ENCODE results near the gene RBM44. TPM values are rescaled to one million over a fixed set of nuclear protein-coding genes. Genes with fewer than 3 reads are reported as not detected.
"Not testable (repeated sequence)": the region's sequence is repeated elsewhere in the genome, so short reads cannot be mapped to it uniquely, and the experiment has no call there.

The RBM44 gene
- polyA plus RNA-seq, 1 donor from 2014 or later = 2.5 TPM

DNA sequence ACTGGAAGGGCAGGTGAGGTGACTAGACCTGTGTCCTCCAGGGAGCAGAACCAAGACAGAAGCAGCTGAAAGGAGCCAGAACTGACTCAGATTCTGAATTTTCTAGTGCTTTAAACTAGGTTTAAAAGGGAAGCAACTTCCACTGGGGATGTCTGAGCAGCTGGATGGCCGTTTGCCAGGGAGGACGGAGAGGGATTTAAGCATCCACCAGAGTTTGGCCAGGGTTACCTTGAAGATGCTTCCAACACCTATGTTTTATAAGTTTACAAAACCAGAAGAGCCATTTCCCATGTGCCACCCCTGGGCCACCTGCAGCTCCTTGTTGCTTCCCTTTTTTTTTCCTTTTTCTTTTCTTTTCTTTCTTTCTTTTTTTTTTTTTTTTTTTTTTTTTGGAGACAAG lies 48.6 kb upstream of the RBM44 start:
- Histone ChIP-seq H4K20me1 (ENCODE audit: insufficient read depth) (no peaks in the 10 kb centered on the region), H3K4me3 (ENCODE audit: low read length) (no peak overlapping the region), H3K4me2 (ENCODE audit: low read length) (no peak overlapping the region), H3K27me3 (ENCODE audit: insufficient read depth, low read depth, low read length) (no peaks in the 10 kb centered on the region), H2AFZ (ENCODE audit: low read depth, low read length) (no peak overlapping the region), H3K27ac (ENCODE audit: low read length) (no peak overlapping the region), H3K9me2 (ENCODE audit: insufficient read depth, low read length) (no peaks in the 10 kb centered on the region), H3F3A (ENCODE audit: insufficient read depth, low read length, poor library complexity, severe bottlenecking) (no peaks in the 10 kb centered on the region), H3K79me2 (replicated peaks; ENCODE audit: insufficient read depth, low read length) (no peaks in the 10 kb centered on the region), H3K36me3 (ENCODE audit: insufficient read depth, low read length) (peaks cover 9% of the 10 kb centered on the region), H3K9ac (ENCODE audit: low read length) (no peak overlapping the region), H3K9me3 (ENCODE audit: low read length) (no peaks in the 10 kb centered on the region)
- TF ChIP-seq TAF1 (IDR thresholded peaks at IDR 0.05; ENCODE audit: low read depth) (no peak), RAD21 (conservative IDR thresholded peaks at IDR 0.05) (no peak), EP300 (conservative IDR thresholded peaks at IDR 0.05; ENCODE audit: poor library complexity, severe bottlenecking) (no peak), MXI1 (conservative IDR thresholded peaks at IDR 0.05; ENCODE audit: poor library complexity, severe bottlenecking) (no peak), POLR2AphosphoS5 (IDR thresholded peaks at IDR 0.05) (no peak), SMC3 (conservative IDR thresholded peaks at IDR 0.05; ENCODE audit: poor library complexity) (no peak), EZH2 (IDR thresholded peaks at IDR 0.05; ENCODE audit: borderline replicate concordance, insufficient read depth, low read length, poor library complexity, severe bottlenecking) (no peak), CTCF (IDR thresholded peaks at IDR 0.05; ENCODE audit: poor library complexity, severe bottlenecking) (no peak)
- TF ChIP-seq, protein P1, sequence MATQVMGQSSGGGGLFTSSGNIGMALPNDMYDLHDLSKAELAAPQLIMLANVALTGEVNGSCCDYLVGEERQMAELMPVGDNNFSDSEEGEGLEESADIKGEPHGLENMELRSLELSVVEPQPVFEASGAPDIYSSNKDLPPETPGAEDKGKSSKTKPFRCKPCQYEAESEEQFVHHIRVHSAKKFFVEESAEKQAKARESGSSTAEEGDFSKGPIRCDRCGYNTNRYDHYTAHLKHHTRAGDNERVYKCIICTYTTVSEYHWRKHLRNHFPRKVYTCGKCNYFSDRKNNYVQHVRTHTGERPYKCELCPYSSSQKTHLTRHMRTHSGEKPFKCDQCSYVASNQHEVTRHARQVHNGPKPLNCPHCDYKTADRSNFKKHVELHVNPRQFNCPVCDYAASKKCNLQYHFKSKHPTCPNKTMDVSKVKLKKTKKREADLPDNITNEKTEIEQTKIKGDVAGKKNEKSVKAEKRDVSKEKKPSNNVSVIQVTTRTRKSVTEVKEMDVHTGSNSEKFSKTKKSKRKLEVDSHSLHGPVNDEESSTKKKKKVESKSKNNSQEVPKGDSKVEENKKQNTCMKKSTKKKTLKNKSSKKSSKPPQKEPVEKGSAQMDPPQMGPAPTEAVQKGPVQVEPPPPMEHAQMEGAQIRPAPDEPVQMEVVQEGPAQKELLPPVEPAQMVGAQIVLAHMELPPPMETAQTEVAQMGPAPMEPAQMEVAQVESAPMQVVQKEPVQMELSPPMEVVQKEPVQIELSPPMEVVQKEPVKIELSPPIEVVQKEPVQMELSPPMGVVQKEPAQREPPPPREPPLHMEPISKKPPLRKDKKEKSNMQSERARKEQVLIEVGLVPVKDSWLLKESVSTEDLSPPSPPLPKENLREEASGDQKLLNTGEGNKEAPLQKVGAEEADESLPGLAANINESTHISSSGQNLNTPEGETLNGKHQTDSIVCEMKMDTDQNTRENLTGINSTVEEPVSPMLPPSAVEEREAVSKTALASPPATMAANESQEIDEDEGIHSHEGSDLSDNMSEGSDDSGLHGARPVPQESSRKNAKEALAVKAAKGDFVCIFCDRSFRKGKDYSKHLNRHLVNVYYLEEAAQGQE (IDR thresholded peaks at IDR 0.05; ENCODE audit: borderline replicate concordance) = no peak

GRCh38 chr2:237750441-237750840 lies 48.1 kb upstream of the RBM44 start:
- not testable (repeated sequence) for H3K9ac ChIP-seq (ENCODE audit: low read length); H3K9me3 ChIP-seq (ENCODE audit: low read length); H3F3A ChIP-seq (ENCODE audit: insufficient read depth, low read length, poor library complexity, severe bottlenecking)

GRCh38 chr2:237752761-237753165 lies 45.8 kb upstream of the RBM44 start:
- no peaks in the 10 kb centered on the region for H3F3A ChIP-seq (ENCODE audit: insufficient read depth, low read length, poor library complexity, severe bottlenecking)
- H3K36me3 ChIP-seq (ENCODE audit: insufficient read depth, low read length) = peaks cover 13% of the 10 kb centered on the region

More at GRCh38 chr2:237750441-237750840, 48.1 kb upstream of the RBM44 start:
- not testable (repeated sequence) for H3K4me3 ChIP-seq (ENCODE audit: low read length); H3K27me3 ChIP-seq (ENCODE audit: insufficient read depth, low read depth, low read length); H3K27ac ChIP-seq (ENCODE audit: low read length); H3K79me2 ChIP-seq (replicated peaks; ENCODE audit: insufficient read depth, low read length); H3K9me2 ChIP-seq (ENCODE audit: insufficient read depth, low read length); H3K36me3 ChIP-seq (ENCODE audit: insufficient read depth, low read length); H2AFZ ChIP-seq (ENCODE audit: low read depth, low read length); H4K20me1 ChIP-seq (ENCODE audit: insufficient read depth); H3K4me2 ChIP-seq (ENCODE audit: low read length)

More at GRCh38 chr2:237752761-237753165, 45.8 kb upstream of the RBM44 start:
- Histone ChIP-seq H3K27ac (ENCODE audit: low read length) (no peak overlapping the region), H3K9me2 (ENCODE audit: insufficient read depth, low read length) (no peaks in the 10 kb centered on the region), H4K20me1 (ENCODE audit: insufficient read depth) (no peaks in the 10 kb centered on the region), H2AFZ (ENCODE audit: low read depth, low read length) (no peak overlapping the region), H3K9ac (ENCODE audit: low read length) (no peak overlapping the region), H3K9me3 (ENCODE audit: low read length) (no peaks in the 10 kb centered on the region), H3K4me2 (ENCODE audit: low read length) (no peak overlapping the region), H3K4me3 (ENCODE audit: low read length) (no peak overlapping the region), H3K27me3 (ENCODE audit: insufficient read depth, low read depth, low read length) (no peaks in the 10 kb centered on the region), H3K79me2 (replicated peaks; ENCODE audit: insufficient read depth, low read length) (no peaks in the 10 kb centered on the region)
- TF ChIP-seq TAF1 (IDR thresholded peaks at IDR 0.05; ENCODE audit: low read depth) (no peak), RAD21 (conservative IDR thresholded peaks at IDR 0.05) (no peak), SMC3 (conservative IDR thresholded peaks at IDR 0.05; ENCODE audit: poor library complexity) (no peak), MXI1 (conservative IDR thresholded peaks at IDR 0.05; ENCODE audit: poor library complexity, severe bottlenecking) (no peak), EZH2 (IDR thresholded peaks at IDR 0.05; ENCODE audit: borderline replicate concordance, insufficient read depth, low read length, poor library complexity, severe bottlenecking) (no peak), POLR2AphosphoS5 (IDR thresholded peaks at IDR 0.05) (no peak), EP300 (conservative IDR thresholded peaks at IDR 0.05; ENCODE audit: poor library complexity, severe bottlenecking) (no peak), CTCF (IDR thresholded peaks at IDR 0.05; ENCODE audit: poor library complexity, severe bottlenecking) (no peak)
- TF ChIP-seq, protein P1 (IDR thresholded peaks at IDR 0.05; ENCODE audit: borderline replicate concordance) = no peak

Data from neural cell (in vitro differentiated cells).